GM18873 (cell line): ENCODE data around the gene CASP12.

Experiments
- ATAC-seq: cut with Tn5 transposase; IDR thresholded peaks from one replicate; pipeline ENCODE4 v1.9.1; 2021; ENCODE audit warnings: mild to moderate bottlenecking, moderate library complexity, moderate number of reproducible peaks; ENCODE audit not compliant: unreplicated experiment, low FRiP score

CASP12 gene

DNA sequence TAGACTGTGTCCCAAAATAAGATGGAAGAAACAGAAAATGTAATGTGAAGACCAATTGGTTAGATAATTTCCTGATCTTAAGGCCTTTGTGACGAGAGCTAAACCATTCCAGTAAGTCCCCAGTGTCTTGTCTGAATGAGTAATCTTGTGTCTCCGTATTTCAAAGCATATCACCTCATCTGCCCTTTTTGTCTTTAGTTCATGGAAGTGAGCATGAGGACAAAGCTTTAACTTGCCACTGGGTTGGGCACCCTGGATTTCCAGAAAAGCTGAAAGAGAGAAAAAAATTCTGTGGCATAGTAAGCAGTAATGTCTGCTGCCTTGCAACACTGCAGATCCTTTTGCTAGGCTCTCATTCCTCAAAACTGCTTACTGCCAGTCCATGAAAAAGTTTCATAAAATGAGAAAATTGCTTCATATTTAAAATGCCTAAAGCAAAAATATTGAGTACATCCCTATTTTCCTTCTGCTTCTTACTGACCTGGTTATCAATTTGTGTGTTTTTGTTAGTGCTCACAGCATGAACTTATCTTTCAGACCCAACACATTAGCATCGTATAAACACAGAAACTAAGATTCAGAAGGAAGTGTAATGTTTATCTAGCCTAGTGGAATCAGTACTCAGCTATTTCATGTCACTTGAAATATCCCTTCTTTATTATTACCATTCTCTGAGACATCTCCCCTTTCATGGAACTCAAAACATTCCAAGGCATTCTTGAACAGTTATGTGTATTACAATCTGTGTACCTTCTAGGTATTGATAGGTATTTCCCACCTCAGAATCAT is 5.3 kb downstream of the CASP12 start:
- ATAC-seq, result no peak

DNA sequence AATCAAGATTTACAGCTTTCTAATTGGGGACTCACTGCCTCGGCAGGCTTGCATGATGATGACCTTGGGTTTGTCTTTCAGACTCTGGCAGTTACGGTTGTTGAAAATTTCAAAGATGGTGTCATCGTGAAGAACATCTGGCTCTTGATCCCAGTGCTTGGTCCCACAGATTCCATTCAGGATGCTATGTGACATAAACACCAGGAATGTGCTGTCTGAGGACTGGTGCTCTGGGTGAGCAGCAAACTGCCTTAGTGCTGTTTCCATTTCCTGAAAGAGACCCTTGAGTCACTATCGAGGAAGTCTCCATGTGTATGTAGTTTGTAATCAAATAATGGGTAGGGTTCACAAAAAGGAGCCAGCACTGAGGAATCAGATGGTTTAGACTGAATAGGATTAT is 7.1 kb downstream of the CASP12 start:
- ATAC-seq, result no peak

DNA sequence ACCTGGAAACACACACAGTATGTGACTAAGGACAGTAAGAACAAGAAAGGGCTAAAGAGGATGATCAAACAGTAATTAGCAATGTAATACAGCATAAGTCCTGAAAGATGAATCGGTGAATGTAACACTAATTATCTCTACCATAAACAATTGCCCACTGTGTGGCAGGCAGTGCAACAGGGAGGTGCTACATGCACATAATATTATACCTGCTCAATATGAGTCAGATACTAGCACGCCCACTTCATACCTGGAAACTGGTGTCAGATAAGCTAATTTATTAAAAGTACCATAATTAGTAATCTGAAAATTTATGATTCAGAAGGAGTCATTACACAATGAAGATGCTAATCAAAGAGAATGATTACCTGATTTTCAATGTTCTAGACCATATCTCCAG is 14.9 kb downstream of the CASP12 start:
- no peak for ATAC-seq

DNA sequence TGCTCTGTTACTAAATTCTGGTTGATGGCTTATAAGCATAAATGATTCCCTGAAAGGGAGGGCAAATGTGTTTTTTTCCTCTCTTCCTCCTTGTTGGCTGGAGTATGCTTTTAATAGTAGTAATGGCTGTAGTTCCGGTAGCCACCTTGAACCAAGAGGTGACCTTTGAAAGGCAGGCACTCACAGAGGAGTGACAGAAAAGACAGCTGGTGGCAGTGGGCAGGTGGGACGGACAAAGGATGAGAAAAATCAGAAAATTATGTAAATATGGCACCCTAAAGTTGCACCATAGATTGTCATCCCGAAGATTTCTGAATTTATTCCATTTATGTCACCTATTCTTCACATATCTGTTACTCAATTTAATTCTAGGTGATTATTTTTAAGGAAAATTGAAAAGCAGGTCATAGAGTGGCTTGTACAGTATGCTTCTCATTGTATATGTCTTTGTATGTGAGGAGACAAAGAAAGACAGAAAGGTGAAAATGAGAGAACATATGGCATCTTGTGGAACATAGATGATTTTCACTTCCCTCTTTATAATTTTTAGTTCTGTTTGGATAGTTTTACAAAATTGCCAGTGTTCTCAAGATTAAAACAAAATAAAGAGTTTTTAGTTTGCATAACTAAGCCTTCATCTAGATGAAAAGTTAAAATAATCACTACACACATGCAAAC is 17.0 kb downstream of the CASP12 start:
- ATAC-seq, result no peak

DNA sequence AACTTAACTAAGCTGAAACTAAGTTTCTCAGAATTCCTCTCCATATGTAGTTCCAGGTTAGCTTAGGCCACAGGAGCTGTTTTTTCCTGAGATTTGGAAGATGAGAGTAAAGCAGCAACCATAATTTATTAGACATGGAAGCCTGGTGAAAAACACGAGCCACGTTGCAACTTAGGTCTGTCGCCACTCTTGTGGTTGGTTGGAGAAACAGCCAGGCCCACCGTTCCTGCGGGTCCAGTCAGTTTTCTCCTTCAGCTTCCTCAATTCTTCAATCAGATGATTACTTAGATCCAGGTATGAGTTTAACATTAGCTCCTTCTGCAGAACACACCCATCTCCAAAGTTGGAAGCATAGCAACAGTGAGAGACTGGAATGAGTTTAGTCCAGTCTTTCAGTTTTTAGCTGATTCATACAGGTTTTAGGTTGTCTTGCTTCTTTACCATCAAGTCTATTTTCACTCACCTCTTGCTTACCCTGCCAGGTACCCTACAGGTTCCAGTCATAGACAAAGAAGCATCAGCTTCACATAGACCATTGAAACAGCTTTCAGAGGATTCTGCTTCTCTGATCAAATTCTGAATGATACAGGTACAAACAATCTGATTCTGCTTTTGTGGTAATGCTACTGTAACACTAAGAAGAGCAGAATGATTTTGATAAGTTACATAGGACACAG is 18.6 kb downstream of the CASP12 start:
- ATAC-seq, result no peak

DNA sequence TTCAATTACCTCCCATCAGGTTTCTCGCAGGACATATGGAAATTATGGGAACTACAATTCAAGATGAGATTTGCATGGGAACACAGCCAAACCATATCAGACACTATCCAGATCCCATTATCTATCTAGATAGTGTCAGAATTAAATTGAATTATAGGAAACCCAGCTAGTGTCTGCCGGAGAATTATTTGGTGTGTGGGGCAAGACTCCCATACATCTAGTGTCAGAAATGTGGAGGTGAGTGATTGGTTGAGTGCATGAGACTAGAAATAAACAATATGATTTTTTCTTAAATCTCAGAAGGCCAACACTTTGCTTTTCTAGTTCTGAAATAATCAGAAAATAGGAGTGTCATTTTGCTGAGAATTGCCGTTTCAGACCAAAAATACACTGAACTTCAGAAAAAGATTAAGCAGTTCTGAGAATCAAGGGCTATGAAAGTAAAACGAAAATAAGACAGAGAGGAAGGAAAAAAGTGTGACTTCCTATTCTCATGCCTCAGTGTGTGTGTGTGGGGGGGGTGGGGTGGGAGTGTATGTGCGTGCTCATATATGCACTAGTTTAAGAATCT is 21.3 kb downstream of the CASP12 start:
- ATAC-seq, result no peak

DNA sequence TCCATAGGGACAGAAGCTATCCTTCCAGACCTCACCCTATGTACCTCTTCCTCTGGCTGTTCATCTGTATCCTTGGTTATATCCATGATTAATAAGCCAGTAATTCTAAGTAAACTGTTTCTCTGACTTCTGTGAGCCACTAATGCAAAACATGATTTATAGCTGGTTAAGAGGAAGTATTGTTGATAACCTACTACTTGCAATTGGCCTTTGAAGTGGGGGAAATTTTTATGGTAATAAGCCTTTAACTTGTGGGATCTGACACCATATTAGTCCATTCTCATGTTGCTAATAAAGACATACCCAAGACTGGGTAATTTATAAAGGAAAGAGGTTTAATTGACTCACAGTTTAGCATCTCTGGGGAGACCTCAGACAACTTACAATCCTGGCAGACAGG is 21.9 kb downstream of the CASP12 start:
- ATAC-seq, result no peak

DNA sequence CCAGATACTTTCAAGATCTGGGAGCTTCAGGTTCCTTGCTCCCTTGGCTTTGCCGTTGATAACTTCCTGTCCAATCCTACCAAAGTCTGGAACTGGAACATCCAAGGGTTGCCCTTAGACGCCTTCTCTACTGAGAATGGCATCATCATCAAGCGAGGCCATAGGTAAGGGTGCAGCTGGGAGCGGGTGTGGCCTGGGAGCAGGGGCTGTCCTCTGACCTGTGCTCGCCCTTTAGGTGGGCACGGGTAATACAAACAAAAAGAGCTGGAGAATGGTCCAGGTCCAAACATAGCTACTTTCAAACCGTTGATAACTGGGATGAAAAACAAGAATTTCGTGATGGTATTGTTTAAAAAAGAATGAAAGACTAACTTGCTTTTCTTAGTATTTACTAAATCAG is 25.0 kb downstream of the CASP12 start:
- ATAC-seq, result no peak

DNA sequence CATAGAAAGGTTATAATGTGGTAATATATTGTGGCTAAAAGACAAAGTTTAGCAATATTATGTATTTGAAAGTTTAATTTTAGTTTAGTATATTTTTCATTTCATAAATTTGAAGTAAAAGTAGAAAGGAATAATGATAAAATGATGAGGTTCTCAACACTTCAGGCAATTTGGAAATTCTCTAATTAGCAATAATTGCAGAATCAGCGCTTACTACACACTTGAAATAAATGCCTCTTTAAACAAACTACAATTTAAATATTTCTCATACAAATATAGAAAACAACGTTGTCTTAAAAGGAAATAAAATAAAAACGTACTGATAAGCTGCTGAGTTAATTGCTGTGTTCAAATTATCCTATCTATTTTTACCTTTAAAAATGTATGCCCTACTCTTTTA is 25.9 kb downstream of the CASP12 start:
- no peak for ATAC-seq

DNA sequence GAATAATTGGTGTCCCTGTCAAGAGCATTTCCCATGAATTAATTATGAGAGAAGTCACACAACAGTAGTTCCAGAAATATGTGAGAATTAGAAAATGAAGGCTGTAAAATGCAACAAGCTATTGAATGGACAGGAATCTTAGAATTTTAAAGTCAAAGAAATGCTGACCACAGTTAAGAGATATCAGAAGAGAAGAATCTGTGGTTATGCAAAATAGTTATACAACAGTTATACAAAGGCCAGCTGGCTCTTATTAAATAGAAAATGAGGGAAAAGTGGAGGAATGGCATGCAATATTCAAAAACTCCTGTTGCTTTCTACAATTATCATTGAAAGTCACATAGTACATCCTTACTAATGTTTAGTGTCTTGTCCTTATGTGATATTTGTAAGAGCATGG is 27.4 kb downstream of the CASP12 start:
- no peak for ATAC-seq

DNA sequence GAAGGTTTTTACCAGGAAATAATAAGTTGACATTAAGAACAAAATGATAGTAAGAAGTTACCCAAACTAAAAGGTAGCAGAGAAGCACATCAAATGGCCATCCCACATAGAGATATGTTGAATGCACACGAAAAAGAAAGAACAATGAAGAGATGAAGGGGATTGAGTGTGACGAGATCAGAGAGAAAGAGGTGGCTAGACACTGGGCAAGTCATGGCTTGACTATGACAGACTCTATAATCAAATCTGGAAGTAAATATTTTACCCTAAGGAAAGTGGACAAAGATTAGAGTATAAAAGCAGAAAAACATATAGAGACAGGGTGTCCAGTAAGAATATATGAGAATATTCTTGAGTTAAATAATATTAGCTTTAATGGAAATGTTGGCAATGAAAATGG is 31.4 kb downstream of the CASP12 start:
- no peak for ATAC-seq

DNA sequence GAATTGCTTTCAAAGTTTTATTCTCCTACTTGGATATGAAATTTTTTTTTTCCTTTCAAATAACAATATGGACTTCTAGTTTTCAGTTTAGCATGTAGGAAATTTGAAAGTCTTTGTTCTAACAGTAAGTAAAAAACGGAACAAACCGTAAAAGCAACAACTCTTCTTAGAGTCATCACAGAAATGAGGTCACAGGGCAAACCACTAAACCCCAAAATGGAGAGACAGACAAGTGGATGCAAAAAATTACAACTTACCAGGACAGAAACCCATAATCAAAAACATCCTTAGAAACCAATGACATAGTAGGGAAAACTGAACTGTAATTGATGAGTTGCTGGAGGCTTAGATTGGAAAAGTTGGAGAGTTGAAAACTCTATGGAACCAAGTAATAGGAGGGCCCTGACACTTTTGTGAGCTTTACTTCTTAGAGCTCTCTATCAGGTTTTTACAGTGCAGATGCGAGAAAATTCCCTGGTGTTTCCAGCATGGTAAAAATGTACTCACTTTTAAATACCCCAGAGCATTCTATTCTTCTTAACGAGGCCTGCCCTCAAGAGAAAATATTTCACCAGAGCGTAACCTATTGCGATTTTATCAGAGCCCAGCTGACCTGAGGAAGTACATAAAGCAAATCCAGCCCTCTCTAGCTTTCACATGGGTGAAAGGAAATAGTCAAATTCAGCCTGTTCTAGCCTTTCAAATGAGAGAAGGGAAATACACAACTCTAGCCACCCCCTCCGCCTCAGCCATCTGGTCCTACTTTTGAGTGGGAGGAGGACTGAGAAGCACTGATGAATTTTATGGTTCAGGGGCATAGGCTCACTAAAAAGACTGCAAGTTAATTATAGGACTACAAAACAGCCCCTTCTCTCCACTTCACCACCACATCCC is 39.1 kb downstream of the CASP12 start:
- no peak for ATAC-seq

DNA sequence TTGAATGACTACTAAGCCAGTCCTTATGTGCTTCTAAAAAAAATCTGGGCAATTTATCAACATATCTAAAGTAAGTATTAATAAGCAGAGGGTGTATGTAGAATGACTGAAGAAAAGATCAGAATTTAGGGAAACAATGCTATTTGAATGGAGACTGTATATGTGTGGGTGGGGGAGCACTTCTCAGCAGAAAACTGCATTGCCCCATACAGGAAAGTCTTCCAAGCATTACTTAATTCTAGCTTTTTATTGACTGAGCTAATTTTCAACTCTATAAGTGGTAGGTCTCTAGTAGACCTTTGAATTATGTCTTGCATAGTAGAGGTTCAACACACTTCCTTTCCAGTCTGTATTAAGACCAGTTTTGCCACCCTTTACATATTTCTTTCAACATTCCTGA is 41.7 kb downstream of the CASP12 start:
- no peak for ATAC-seq

DNA sequence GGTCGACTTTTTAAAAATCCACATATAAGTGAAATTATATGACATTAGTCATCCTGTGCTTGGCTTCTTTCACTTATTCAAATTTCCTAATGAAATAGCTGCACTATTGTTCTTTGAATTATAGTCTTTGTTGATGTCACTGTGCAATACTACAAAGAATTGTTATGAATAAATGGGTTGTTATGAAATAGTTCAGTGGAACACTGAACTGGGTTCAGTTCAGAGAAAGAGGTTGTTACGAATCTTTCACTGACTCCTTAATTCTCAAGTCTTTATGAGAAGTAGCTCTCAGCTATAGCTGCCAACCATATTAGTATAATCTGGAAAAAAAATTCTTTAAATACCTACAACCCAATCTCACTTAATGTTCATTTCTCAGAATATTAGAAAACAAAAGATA is 42.3 kb downstream of the CASP12 start:
- no peak for ATAC-seq

DNA sequence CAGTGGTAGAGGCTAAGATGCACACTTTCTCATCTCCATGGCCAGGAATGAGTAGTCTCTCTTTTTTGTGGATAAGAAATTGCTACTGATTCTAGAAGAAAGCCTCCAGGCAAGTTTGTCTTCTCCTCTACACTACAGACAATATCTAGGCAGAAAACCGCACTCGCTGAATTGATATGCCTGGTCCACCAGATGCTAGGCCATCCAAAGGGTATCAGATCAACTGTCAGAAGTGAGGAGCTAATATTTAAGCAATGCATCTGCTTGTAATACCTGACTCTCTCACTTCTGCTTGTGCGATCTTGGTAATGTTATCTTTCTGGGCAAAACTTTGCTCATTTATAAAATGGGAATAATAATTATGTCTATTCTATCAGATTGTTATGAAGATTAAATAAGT is 45.0 kb downstream of the CASP12 start:
- no peak for ATAC-seq

DNA sequence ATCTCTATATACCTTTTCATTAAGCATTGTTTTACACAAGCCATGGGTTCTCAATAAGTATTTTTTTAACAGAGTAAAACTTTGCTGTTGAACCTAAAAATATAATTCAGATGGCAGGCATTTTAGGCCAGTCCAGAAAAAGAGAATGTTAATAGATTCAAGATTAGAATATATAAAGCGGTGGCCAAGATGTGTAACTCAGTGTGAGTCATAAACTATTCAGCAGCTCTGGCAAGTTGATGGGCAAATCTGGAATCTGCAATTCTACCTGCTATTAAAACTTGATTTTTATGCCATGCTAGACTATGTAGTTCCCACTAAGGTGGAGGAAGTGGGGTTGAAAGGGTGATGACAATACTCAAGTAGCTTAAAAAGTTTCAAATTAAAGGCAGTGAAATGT is 45.4 kb downstream of the CASP12 start:
- no peak for ATAC-seq

DNA sequence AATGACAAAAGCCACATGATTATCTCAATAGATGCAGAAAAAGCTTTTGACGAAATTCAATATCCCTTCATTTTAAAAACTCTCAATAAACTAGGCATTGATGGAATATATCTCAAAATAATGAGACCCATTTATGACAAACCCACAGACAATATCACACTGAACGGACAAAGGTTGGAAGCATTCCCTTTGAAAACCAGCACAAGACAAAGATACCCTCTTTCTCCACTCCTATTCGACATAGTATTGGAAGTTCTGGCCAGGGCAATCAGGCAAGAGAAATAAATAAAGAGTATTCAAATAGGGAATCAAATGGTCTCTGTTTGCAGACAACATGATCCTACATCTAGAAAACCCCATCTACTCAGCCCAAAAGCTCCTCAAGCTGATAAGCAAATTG is 52.0 kb downstream of the CASP12 start:
- no peak for ATAC-seq

DNA sequence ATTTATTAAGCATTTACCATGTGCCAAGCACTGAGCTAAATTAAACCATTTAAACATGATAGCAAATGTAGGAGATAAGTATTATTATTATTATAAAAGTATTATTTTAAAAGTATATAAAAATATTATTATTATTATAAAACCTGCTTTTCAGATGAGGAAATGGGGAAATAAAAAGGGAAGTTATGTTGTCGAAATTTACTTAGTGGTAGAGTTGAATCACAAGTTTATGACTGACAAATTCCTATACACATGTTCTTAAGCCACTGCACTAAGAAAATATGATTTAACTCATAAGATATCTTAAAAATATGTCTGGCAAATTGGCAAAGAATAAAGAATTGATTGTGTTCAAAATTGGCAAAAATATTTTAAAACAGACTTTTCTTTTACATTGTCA is 53.8 kb downstream of the CASP12 start:
- no peak for ATAC-seq

DNA sequence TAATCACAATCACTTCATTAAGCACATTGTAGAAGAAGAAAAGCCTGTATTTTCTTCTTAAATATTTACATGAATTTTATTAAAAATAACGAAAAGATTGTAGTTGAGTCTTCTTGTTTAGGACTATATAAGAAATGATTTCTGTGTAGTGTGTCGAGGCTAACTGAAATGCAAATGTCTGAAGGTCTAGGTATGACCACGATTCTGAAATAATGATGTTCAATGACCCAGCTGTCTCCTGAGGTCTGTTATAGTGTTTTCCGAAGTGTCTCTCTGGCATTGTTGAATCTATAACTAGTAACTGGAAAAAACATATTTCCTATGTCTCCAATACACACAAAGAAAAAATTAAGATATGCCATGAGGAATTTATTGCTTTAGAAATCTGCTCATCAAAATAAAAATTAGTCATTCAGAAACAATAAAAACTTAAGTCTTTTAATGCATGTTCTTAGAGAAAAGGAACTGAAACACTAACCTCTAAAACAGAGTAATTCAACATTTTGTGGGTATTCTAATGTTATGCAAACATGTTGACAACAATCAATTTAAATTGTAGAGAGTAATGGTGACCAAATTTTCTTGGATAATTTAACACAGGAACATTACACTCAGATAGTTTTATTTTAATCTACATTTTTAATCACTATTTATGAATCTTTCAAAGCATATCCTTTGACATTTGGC is 55.0 kb downstream of the CASP12 start:
- ATAC-seq, result no peak

DNA sequence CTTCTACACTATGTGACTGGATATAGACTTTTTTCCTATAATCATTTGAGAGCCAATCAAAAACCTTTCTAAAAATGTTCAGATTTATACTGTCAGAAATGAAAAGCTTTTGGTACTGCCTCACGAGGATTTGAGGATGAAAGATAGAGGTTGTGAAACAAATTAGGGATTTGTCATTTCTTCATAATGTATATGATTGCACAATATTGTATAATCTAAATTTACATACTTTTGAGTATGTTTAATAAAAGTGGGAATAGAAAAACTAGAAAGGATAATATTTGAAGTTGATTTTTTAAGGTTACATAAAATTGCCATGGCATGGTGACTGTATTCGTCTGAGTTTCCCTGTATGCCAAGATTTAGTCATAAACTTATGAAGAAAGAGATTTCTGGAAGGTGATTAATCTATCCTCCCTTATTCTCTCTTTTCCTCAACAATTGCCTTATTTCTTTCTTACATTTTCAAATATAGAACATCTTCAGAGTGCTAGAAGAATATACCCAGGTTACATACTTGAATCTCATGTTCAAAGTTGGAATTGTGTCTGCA is 56.2 kb downstream of the CASP12 start:
- ATAC-seq, result no peak
